GM21528 (cell line): ENCODE results near the gene CRIP3.

ENCODE experiments used
- ATAC-seq: cut with Tn5 transposase; IDR thresholded peaks from one replicate; pipeline ENCODE4 v1.9.1; 2021; ENCODE audit warnings: mild to moderate bottlenecking, moderate library complexity; ENCODE audit not compliant: unreplicated experiment, low FRiP score

The CRIP3 gene

DNA sequence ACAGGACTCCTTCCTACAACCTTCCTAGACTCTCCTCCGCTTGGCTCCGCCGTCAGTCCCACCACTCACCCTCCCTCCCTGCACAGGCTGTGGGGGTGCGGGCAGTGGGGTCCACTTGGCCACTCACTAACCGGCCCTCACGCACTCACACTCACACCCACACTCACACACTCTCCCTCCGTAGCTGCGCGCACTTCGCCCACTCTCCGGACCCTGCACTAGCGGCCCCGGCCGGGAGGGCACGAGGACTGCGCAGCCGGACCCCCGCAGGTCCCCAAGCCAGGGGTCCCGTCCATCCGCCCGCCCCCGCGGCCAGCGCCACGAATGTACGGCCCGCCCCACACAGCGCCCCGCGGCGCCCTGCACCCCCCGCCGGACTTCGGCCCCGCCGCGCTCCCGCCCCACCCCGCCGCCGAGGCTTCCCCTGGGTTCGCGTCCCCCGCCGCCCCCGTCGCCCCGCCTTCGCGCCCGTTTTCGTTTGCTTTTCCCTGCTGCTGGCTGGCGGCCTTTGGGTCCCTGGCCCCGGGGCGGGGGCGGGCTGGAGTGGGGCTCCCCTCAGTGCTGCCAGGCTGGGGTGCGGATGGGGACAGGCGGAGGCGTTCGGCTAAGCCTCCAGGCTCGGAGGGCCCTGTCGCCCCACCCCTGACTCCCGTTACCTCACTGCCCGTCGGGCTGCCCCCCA is 33.6 kb downstream of the CRIP3 start:
- ATAC-seq: no peak

- no peak for ATAC-seq
These were observed 34.3 kb downstream of the CRIP3 start for GRCh38 chr6:43274127-43274915.

DNA sequence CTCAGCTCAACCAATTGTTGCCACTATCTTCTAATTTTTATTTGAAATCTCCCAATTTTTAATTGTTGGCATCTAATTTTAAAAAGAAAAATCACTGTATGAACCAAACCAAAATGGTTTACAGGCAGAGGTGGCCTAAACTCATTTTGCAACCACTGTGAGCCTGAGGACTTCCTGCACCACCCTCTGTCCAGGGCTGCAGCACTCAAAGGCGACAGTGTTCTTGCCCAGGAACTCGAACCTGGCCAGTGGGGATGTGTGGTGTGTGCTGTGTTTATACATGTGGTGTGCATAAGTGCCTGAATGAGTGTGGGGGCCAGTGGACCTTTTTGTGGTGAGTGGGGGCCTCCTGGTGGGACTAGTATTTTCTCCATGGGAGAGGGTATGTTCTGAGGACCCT is 34.9 kb downstream of the CRIP3 start:
- no peak for ATAC-seq

GRCh38 chr6:43271944-43272343 is 36.7 kb downstream of the CRIP3 start:
- no peak for ATAC-seq

DNA sequence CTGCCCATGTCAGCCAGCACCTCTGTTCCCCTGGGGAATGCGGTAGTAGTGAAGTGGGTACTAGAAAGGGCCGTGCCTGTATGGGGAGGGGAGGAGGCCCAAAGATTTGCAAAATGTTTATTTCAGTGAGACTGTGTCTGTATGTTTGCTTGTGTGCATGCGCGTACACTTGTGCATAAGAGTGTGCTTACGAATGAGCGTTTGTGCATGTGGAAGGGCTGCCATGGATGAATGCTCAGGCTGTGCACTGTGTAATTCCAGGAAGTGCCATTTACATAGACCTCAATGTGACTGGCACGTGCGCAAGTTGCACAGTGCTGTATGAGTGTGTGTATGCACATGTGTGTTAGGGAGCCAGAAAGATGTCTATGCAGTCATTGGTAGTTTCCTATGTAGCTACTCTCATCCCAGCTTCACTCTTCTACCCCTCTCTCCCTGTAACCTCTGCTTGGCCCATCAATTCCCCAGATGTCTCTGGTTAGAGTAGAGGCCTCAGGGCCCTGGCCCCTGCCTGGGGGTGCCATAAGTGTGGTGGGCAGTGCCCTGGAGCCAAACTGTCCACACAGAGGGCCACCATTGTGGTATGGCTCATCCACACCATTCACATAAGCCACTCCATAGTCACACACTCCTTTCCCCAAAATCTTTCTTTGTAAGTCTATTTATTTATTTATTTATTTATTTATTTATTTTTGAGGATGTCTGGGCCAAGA is 37.4 kb downstream of the CRIP3 start:
- ATAC-seq: no peak

DNA sequence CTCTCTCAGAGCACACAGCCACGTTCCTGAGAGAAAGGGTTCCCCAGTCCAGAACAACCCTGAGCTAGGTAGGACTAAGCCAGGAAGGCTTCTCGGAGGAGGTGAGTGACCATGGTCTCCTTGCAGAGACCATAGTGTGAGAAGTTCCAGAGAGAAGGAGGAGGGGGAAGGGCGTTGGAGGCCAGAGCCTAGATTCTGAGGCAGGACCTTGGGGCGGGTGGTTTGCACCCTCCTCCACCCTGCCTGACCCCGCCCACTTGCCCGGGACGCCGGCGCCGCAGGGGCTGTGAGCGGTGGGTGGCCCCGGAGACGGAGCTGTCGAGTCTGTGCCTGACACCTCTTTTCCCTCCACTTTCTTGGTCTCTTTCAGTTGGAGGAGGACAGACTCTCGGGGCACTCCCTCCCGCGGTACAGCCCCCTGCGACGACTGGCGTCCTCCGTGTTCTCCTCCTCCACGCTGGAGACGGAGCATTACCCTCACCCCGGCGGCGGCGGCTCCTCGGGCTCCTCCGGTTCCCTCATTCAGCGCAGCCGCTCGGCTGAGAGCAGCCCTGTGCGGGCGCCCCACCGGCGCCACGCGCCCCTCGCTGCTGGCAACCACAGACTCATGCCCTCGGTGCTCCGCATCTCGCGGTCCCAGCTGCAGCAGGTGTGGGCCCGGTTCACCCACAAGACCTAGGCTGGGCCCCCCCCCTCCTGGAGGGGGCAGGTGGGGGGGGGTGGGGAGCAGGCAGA is 39.2 kb downstream of the CRIP3 start:
- ATAC-seq: no peak

- ATAC-seq: no peak
These were observed 39.8 kb downstream of the CRIP3 start for GRCh38 chr6:43268782-43269272.

DNA sequence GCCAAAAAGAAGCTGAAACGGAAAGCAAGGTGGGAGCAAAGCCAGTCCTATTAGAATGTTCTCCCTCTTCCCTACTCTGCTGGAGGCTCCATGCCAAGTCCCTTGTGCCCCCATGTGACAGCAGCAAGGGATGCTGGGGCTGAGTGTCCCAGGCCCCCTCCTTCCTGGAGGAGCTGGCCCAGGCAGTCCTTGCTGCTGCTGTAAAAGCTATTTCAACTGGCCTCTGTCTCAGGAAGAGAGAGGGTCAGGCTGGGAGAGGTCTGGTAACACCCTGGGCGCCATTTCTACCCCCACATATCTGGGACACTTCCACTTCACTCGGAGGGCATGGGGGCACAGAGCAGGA is 40.3 kb downstream of the CRIP3 start:
- no peak for ATAC-seq

GRCh38 chr6:43267619-43268354 is 40.8 kb downstream of the CRIP3 start:
- no peak for ATAC-seq

DNA sequence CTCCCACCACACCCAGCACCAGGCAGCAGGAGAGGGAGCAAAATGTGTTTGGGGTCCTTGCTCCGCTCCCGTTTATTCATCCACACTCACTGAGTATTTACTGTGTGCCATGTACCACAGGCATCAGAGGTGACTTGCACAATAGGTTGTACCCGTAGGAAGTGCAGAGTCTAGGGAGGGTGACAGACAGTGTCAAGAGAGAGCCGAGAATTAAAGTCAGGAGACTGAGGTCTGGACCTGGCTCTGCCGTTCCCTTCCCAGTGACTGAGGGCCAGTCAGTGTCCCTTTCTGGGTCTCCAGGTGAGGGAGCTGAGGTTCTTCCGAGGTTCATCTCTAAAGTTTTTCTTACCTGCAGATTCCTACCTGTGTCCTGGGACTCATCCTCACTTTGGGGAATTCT is 43.1 kb downstream of the CRIP3 start:
- ATAC-seq: no peak

DNA sequence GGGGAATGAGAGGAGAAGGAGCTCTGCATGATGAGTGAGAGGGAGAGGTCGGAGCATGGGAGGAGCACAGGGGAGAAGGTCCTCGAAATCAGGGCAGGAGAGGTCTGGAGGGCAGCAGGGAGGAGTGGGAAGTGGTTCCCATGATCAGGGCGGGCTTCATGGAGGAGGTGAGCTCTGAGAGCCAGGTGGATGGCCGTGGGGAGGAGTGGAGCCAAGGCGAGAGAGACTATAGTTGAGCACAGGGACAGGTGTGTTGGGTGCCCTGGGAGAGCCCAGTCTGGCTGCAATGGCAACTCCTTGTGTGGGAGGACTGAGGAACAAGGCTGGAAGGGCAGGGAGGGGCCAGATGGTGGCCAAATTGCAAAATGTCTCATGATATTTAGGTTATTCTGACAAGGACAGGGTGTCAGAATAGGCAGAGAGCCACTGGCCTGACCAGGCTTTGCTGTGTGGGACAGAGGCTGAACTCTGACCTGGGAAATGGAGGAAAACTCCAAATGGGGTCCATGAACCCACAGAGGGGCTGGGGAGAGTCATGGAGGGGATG is 44.0 kb downstream of the CRIP3 start:
- no peak for ATAC-seq

DNA sequence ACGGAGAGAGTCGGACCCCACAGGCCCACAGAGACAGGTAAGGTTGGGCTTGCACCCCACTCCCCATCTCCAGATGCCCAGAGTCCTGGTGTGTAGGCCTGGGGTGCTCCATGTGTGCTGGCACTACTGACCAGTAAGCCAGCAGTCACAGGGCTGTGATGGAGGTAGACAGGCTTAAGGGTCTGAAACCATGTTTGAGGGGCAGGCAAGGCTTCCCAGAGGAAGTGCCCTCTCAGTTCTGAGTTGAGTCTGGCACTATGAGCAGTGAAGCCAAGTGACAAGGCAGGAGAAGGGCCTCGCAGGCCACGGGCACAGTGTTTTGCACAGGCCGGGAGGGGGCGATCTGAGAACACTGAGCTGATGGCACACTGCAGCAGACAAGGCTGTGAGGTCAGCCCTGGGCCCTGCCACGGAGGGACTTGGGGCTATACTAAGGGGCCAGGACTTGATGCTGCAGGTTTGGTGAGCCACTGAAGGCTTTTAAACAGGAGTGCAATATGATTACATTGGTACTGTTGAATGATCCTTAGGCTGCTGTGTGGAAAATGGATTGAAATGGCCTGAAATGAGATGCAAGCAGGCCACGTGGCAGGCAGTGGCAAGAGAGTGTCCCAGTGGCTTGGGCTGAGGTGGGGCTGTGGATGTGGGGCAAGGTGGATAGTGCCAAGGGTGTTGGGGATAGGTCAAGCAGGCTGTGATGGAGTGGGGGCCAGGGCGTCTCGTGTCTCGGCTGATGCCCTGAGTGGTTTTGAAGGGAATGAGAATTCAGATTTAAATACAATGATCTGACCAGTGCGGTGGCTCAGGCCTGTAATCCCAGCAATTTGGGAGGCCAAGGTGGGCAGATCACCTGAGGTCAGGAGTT is 45.1 kb downstream of the CRIP3 start:
- ATAC-seq: no peak

- no peak for ATAC-seq
These were observed 45.8 kb downstream of the CRIP3 start for GRCh38 chr6:43262780-43263313.

- ATAC-seq: no peak
These were observed 46.4 kb downstream of the CRIP3 start for GRCh38 chr6:43262000-43262779.

- ATAC-seq: no peak
These were observed 47.4 kb downstream of the CRIP3 start for GRCh38 chr6:43261198-43261597.

- no peak for ATAC-seq
These were observed 47.8 kb downstream of the CRIP3 start for GRCh38 chr6:43260791-43261190.

DNA sequence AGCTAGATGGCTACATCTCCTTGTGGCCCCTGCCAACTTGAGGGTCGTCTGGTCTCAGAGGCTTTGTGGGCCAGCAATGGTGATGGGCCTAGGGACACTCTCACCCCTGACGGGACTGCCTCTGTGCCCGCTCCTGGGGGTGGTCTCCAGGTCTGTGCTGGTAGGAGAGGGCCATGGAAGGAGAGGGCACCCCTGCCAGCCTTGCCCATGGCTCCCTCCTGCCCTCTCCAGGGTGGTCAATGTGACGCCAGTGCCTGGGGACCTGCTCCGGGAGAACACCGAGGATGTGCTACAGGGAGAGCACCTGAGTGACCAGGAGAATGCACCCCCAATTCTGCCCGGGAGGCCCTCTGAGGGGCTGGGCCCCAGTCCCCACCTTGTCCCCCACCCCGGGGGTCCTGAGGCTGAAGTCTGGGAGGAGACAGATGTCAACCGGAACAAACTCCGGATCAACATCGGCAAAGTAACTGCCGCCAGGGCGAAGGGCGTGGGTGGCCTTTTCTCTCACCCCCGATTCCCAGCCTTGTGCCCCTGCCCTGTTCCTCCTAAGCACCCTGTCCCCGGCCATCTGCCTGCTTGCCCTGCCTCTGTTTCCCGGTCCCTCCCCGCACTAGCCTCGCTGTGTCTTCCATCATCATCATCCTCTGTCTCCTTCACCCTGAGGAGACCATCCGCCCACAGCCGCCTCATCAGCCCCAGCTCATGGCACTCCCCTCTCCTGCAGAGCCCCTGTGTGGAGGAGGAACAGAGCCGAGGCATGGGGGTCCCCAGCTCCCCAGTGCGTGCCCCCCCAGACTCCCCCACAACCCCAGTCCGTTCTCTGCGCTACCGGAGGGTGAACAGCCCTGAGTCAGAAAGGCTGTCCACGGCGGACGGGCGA is 49.6 kb downstream of the CRIP3 start:
- no peak for ATAC-seq
